Measurements from ENCODE around the gene BORCS8.
"Not testable (repeated sequence)": the region's sequence is repeated elsewhere in the genome, so short reads cannot be mapped to it uniquely, and the experiment has no call there.

Gene BORCS8

DNA sequence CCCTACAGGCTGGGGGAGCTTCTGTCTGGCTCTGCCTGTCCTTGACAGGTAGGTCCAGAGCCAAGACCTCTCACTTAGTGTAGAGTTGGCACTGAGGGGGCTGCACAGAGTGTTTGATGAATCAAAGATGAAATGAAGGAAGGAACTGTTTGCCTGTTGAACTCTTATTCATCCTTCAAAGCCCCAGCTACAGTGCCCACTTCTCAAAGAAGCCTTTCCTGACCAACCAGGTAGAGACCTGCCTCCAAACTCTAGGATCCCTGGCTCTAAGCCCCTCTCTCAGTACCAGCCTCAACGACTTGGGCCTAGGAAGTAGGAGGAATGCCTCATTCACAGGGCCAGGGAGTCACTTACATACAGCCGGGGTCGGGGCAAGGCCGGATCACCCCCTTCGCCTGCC, 44.6 kb downstream of the BORCS8 start:
- DNase-seq: no peak

DNA sequence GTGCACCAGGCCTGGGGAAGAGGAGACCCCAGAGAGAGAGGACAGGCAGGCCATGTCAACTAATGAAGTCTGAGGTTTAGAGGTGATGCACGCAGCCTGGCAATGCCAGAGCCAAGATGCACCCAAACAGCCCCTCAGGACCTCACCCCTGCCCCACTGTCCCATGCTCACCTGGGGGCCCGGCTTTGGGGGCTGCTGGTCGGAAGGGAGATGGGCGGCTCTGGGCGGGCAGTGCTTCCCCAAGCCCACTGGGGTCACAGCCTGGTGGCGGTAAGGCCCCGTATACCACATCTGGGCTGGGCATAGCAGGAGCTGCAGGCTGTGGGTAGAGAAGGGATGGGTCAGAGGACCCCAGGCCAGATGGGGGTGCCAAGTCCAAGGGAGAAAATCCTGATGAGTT, 45.1 kb downstream of the BORCS8 start:
- no peak for DNase-seq

DNA sequence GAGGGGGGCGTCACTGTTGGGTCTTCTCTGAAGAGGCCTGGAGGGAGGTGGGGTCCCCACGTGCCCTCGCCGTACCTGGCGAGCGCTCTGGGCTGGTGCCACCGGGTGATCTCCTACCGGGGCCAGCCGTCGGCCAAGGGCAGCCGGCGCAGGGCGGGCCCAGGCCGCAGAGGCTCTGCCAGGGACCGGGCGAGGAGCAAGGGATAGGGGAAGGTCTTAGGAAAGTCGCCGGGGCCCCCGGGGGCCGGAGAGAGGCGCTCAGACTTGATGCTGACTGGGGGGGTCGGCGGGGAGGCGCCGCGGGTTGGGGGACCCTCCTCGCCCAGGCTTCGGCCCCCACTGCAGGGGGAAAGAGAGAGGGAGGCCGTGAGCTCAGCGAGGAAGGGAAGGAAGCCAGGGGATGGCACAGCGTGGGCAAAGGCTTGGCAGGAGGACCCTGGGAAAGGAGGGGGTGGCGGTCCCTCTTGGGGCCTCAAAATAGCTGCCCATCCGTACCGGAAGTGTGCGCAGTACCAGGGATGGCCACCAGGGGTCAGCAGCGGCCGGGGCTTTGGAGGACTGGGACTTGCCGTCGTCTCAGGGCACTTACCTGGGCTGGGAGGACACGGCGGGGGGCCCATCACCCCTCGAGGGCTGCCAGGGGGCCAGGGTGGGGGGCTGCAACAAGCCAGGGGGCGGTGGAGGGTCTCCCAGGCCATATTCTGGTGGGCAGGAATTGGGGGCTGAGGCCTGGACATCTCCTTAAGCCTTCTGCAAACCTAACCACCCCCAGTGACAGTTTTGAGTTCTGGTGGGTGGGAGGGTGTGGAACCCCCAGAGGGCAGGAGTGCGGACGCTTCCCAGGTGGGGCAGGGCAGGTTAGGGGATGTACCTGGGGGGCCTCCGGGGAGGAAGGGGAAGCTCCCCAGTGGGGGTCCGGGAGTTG, 46.0 kb downstream of the BORCS8 start:
- DNase-seq: peak; percentile 27

DNA sequence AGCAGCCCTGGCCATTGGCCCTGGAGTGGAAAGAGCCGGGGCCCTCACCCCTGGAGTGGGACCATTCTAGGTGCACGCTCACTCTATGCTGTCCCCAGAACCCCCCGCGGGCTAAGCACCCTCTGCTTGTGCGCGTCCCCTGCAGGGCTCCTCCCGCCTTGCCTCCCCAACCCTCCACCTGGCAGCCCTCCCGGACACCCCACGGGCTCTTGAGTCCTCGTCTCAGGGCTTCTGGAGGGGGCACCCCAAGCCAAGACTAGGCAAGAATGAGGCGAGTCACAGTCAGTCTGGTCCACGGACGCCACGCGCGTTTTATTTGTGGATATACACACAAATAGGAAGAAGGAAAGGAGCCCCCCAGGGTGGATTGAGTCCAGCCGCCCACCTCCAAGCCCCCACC, 46.7 kb downstream of the BORCS8 start:
- no peak for DNase-seq

DNA sequence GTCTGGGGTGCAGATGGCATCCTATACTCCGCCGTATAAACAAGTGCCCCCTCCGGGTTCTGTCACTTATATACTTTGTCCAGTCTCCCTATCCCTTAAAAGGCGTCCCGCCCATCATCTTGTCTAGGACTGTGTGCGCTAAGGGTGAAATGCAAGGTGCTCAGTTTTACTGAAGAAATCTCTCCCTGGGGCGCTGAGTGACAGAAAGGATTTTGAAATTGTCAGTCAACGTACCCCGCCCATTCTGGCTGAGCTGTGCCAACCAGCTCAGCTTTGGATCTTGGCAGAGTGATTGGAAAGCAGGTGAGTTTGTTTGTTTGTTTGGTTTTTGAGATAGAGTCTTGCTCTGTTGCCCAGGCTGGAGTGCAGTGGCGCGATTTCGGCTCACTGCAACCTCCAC, 49.6 kb downstream of the BORCS8 start:
- DNase-seq: no peak

DNA sequence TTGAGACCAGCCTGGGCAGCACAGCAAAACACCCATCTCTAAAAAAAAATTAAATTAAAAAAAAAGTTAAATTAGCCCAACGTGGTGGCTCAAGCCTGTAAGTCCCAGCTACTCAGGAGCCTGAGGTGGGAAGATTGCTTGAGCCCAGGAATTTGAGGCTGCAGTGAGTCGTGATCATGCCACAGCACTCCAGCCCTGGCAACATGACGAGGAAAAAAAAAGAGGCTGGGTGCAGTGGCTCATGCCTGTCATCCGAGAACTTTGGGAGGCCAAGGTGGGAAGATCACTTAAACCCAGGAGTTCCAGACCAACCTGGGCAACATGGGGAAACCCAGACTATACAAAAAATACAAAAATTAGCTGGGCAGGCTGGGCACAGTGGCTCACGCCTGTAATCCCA, 51.5 kb downstream of the BORCS8 start:
- no peak for DNase-seq

DNA sequence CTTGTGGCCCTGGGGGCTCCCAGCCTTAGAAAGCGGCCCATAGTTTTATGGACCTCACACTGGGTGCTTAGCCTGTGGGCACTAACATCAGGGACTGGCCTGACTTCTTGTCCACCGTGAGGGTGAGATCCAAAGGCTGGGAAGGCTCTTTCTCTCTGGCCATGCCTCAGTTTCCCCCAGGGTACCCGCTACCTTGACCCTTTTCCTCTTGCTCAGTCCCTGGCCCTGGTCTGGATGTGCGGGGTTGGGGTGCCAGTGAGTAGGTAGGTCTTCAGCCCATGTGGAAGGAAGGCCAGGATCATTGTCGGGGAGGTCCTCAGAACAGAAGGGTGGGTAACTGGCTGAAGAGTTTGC, 52.1 kb downstream of the BORCS8 start:
- DNase-seq: no peak

DNA sequence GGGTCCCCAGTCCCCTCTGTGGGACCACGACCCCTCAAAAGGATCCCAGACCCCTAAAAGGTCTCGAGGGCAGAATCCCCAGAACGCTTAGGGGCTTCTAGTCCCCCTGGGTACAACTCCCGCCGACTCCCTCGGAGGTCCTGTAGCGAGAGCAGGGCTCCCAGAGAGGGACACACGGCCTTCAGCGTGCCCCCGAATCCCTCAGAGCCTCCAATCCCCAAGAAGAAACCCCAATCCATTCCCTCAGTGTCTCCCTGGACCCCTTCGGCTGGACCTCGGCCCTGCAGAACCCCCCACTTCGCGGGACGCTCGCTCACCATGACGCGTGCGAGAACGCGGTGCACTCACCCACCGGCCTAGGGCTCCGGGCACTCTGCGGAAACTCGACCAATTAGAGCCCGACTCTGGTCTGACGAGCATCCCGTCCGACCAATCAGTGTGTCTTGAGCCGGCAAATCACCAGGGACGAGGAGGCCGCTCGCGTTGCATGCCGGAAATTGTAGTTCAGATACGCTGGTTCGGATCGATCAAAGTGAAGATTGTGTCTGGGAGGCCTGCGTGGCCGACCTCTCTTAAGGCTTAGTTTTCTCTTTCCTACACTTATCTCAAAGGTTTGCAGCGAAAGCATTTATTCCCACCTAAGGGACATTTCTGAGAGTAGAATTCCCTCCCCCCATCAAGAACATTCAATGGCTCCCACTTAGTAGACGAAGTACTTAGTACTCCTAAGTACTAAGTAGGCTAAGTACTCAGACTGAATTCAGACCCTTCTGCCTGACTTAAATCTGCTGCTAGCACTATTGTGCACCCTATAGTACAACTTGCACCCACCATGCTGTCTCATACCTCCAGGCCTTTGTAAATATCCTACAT, 53.6 kb downstream of the BORCS8 start, which contains the start of gene TMEM161A:
Gene TMEM161A (minus strand): TSS at position 370 of the 873 bp plus-strand sequence. CDS start 50 bp downstream, at position 320.
- DNase-seq: peak; percentile 91

DNA sequence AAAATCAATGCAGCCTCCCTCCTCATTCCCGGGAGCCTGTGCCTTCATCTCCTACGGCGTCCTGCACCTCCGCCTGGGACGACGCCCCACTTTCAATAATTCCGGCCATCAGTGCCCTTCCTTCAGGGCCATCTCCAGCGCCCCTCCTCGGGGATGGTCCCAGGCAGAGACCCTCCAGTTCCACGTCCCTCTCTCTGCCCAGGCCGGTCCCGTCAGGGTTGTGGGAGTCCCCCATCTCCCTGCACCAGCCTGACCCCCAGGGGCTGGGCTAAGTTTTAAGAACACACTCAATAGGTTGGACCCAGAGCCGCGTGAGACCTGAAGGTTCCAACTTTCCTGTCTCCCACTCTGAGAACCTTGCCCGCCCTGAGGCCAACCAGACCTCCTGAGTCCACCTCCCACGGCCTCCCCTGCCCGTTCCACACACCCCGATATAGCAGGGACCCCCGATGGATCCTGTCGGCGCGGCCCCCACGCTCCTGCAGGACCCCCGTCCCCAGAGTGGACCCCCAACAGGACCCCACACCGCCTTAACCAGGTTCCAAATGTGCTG, 54.3 kb downstream of the BORCS8 start:
- no peak for DNase-seq

DNA sequence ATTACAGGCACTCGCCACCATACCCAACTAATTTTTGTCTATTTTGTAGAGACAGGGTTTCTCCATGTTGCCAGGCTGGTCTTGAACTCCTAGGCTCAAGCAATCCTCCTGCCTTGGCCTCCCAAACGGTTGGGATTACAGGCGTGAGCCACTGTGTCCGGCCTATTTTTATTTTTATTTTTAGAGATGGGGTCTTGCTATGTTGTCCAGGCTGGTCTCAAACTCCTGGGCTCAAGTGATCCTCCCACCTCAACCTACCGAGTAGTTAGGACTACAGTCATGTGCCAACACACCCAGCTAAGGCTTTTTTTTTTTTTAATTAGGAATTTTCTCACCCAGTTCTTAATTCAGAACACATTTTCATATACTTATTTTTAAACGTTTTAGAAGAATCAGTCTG, 56.2 kb downstream of the BORCS8 start:
- not testable (repeated sequence) for DNase-seq

DNA sequence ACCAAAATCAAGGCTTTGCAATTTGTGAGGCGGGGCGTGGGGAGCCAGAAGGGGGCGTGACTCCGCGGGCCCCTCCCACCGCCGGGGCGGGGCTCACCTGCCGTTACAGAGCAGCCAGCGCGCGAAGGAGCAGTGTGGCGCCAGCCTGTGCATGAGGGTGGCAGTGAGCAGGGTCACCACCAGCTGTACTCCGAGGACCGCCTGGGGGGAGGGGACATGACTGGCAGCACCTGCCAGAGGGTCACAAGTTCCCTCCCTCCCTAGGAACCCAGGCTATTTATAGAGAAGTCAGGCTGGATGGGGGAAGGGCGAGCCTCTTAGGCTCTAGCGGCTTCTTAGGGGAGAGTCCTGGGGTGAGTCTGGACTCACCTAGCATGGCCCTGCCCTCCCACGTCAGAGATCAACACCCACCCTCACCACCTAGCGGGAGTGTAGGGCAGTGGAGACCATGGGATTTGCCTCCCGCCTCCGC, 57.2 kb downstream of the BORCS8 start:
- no peak for DNase-seq

DNA sequence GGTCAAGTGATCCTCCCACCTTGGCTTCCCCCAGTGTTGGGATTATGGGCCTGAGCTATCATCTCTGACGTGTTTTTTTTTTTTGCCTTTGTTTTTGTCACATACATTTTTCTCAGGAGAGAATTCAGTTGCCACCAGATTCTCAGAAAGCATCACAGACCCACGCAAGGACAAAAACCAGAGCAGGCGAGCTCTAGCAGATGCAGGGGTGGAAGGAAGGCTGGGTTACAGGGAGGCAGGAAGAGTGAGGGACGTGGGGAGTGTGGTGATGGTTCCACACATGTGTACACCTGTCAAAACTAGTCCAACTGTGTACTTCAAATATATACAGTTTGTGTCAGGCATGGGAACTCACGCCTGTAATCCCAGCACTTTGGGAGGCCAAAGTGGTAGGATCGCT, 58.0 kb downstream of the BORCS8 start:
- DNase-seq: no peak

DNA sequence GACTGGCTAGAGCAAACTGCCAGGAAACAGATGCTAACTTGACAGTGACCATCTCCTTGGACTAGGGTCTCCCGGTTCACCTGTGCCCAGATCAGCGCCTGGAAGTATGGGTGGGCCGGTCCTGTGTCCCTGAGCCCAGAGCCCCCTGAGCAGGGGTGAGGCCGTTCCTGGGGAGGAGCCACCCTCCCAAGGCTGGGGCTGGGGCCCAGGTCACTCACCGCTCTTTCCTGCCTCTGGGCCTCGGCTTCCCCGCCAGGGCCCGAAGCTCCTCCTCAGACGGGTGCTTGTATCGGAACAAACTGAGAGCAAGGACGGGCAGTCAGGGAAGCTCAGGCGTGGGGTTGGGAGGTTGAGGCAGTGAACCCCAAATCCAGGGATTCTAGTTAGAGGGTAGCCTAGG, 59.0 kb downstream of the BORCS8 start:
- no peak for DNase-seq

DNA sequence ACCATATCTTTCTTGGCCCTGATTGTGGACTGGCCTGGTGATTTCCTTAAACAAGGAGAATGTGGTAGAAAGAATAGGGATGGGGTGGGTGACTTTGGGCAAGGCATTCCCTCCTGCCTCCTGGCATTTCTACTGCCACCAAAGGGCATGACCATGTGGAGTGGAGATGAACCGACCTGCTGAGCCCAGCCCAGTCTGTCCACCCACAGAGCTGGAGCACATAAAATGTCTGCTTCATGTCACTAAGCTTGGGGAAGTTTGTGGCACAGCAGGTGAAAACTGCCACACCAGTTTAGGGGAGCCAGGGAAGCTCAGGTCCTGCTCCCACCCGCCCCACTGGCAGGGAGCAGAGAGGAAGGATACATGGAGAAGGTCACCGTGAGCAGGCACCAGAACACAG, 60.0 kb downstream of the BORCS8 start:
- DNase-seq: no peak
